CD4-positive, CD25-positive, alpha-beta regulatory T cell (primary cell): Measurements from ENCODE around the gene ACO1. TPM values are rescaled to one million over a fixed set of nuclear protein-coding genes. Genes with fewer than 3 reads are reported as not detected.
A peak's percentile ranks its signal among the peaks of the same experiment; 100 is the strongest.

Experiments used
- ATAC-seq, 2 donors: fragments of 150-1000 bp; cut with Tn5 transposase; one replicate each; pipeline ENCODE4 v1.10.0; 2021; ENCODE audit warnings: low read depth in 2 of 2, moderate number of reproducible peaks in 2 of 2, moderate library complexity in 1 of 2
- DNase-seq, 3 donors: peaks; one replicate each; pipeline versions ENCODE4 v3.0.0 to v3.0.0-alpha.2; 2012 to 2022; ENCODE audit warnings: mixed read lengths in 1 of 3
- H3K27ac ChIP-seq: one replicate; pipeline ENCODE4 v1.7.0; 2013; ENCODE audit warnings: mild to moderate bottlenecking, low read length; ENCODE audit not compliant: insufficient read depth, poor library complexity, severe bottlenecking
- H3K27me3 ChIP-seq: one replicate; pipeline ENCODE4 v1.7.0; 2013; ENCODE audit warnings: low read length; ENCODE audit not compliant: control insufficient read depth, insufficient read depth
- H3K36me3 ChIP-seq: one replicate; pipeline ENCODE4 v1.7.0; 2013; ENCODE audit warnings: mild to moderate bottlenecking, low read length, moderate library complexity; ENCODE audit not compliant: control insufficient read depth, insufficient read depth
- H3K4me1 ChIP-seq: 2 replicates; pipeline ENCODE4 v1.7.0; 2013; ENCODE audit warnings: mild to moderate bottlenecking, low read length; ENCODE audit not compliant: insufficient read depth, control insufficient read depth, poor library complexity, severe bottlenecking
- H3K4me3 ChIP-seq: one replicate; pipeline ENCODE4 v1.7.0; 2013; ENCODE audit warnings: low read depth, mild to moderate bottlenecking, low read length, moderate library complexity
- H3K9me3 ChIP-seq, 2 experiments: 1 replicate in 1 of 2; 2 replicates in 1 of 2; pipeline ENCODE4 v1.7.0; 2013; ENCODE audit warnings: low read length in 2 of 2, mild to moderate bottlenecking in 1 of 2, moderate library complexity in 1 of 2; ENCODE audit not compliant: control insufficient read depth in 2 of 2
- H3K27ac Mint-ChIP-seq, 3 donors: one replicate each; pipeline ENCODE4 v1.8.0; 2020 to 2022; ENCODE audit warnings: mild to moderate bottlenecking in 3 of 3, mixed read lengths in 3 of 3, moderate library complexity in 2 of 3
- H3K27me3 Mint-ChIP-seq: one replicate; pipeline ENCODE4 v1.8.0; 2022; ENCODE audit warnings: mild to moderate bottlenecking, mixed read lengths
- H3K36me3 Mint-ChIP-seq: one replicate; pipeline ENCODE4 v1.8.0; 2020; ENCODE audit warnings: mixed read lengths
- H3K4me1 Mint-ChIP-seq, 4 donors: one replicate each; pipeline ENCODE4 v1.8.0; 2020 to 2022; ENCODE audit warnings: mixed read lengths in 4 of 4, mild to moderate bottlenecking in 1 of 4
- H3K4me3 Mint-ChIP-seq, 4 donors: one replicate each; pipeline ENCODE4 v1.8.0; 2020 to 2022; ENCODE audit warnings: mild to moderate bottlenecking in 4 of 4, mixed read lengths in 4 of 4, moderate library complexity in 3 of 4
- H3K9me3 Mint-ChIP-seq, 7 donors: one replicate each; pipeline ENCODE4 v1.8.0; 2020 to 2022; ENCODE audit warnings: mixed read lengths in 7 of 7, mild to moderate bottlenecking in 3 of 7, moderate library complexity in 2 of 7
- polyA plus RNA-seq, 4 donors: library from polyadenylated mRNA; unstranded; fragments of 300-500 nt; fragmentation: Illumina TruSeq; gene quantifications; one replicate each; pipeline ENCODE4 v1.2.3, GENCODE V29; 2021
- total RNA-seq: library from RNA; stranded (reverse); gene quantifications from one replicate; pipeline ENCODE4 v1.2.3, GENCODE V29; 2022

Gene ACO1
- total and polyA plus RNA-seq, 5 donors from 2014 or later, result 3.6 to 7.4 (median 6.0) TPM

DNA sequence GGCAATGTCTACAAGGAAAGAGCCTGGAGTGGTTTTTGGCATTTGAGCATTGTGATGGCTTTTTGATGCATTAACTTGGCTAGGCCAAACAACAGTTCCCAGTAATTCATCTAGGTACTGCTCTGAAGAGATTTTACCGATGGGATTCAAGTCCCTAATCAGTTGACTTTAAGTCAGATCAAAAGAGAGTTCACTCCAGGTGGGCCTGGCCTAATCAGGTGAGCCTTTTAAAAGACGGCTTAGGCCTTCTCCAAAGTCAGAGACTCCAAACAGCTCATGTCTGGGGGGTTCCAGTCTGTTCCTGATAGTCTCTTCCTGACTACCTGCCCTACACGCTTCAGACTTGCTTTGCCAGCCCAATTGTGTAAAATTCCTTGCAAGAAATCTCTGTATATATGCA is 87.9 kb downstream of the ACO1 start:
- H3K27ac ChIP-seq, result no peak overlapping the region
- H3K9me3 ChIP-seq, result no peaks in the 10 kb centered on the region
- Mint-ChIP-seq H3K4me3 (no peak overlapping the region), H3K4me1 (peaks cover 0 to 11% (median 3%) of the 10 kb centered on the region in 4 donors), H3K9me3 (no peaks in the 10 kb centered on the region), H3K36me3 (peaks cover 59% of the 10 kb centered on the region), H3K27me3 (no peaks in the 10 kb centered on the region), H3K27ac (no peak overlapping the region)
- ATAC-seq, result no peak
- H3K4me3 ChIP-seq, result no peak overlapping the region
- H3K4me1 ChIP-seq, result no peaks in the 10 kb centered on the region
- H3K36me3 ChIP-seq, result peaks cover 62% of the 10 kb centered on the region
- H3K27me3 ChIP-seq, result no peaks in the 10 kb centered on the region
- no peak for DNase-seq

DNA sequence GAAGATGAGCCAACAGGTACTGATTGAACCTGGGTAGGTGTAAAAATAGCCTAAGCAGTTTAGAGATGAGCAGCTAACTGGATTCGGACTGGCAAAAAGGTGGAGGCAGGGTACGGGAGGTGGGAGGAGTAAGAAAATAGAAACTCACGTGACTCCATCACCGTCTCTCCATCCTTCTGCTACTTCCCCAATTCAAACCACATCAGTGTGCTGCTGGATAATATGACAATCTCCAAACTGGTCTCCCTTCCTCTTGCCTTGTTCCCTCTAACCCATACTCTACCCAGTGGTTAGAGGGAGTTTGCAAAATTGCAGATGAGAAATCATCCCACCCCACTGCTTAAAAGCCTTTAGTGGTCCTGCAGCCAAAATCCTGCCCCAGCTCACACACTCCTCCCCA is 98.9 kb downstream of the ACO1 start:
- H3K9me3 Mint-ChIP-seq, result no peaks in the 10 kb centered on the region
- H3K36me3 Mint-ChIP-seq, result peaks cover 72% of the 10 kb centered on the region
- Histone ChIP-seq H3K9me3 (no peaks in the 10 kb centered on the region), H3K4me1 (no peaks in the 10 kb centered on the region), H3K27ac (no peak overlapping the region), H3K36me3 (peaks cover 92% of the 10 kb centered on the region), H3K27me3 (no peaks in the 10 kb centered on the region), H3K4me3 (no peak overlapping the region)
- H3K4me3 Mint-ChIP-seq, result no peak overlapping the region
- H3K4me1 Mint-ChIP-seq, result peaks cover 0 to 9% (median 4%) of the 10 kb centered on the region in 4 donors
- no peak for ATAC-seq
- DNase-seq, result no peak
- no peaks in the 10 kb centered on the region for H3K27me3 Mint-ChIP-seq
- H3K27ac Mint-ChIP-seq, result peak overlapping the region in 1 of 3 donors; percentile 26

DNA sequence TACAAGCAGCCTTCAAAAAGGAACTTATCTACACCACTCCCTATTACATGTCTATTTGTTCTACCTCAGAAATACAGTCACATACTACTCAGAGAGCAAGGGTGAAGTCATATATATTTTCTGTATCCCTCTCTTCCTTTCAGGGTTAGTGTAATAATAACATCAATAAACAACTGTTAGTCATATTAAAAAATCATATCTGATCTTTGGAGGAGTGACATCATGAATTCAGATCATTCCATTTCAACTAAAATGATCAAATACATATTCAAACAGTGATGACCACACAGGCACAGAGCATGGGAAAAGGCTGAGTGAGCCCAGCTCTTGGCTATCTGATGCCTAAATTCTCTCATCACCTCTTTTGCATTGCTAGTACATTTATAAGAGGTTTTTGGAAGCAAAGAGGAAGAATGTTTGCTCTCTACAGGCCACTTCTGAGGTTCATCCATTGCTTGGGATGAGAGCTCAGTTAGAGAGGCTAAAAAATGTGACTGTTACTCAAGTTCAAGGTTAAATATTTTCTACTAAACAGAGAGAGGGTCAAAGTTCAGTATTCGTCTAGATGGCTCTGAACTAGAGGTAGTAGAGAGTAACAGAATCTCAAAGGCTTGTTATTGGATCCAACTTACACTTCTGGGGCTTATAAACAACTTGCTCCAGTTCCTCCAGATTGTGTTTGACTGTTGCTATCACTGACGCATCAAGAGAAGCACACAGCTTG is 102.6 kb downstream of the ACO1 start:
- H3K36me3 Mint-ChIP-seq, result peaks cover 70% of the 10 kb centered on the region
- H3K4me1 Mint-ChIP-seq, result peaks cover 0 to 17% (median 6%) of the 10 kb centered on the region in 4 donors
- Histone ChIP-seq H3K27ac (no peak overlapping the region), H3K4me1 (no peaks in the 10 kb centered on the region), H3K4me3 (no peak overlapping the region), H3K27me3 (no peaks in the 10 kb centered on the region), H3K36me3 (peaks cover 93% of the 10 kb centered on the region), H3K9me3 (no peaks in the 10 kb centered on the region)
- H3K27me3 Mint-ChIP-seq, result no peaks in the 10 kb centered on the region
- no peak overlapping the region for H3K4me3 Mint-ChIP-seq
- peak overlapping the region in 1 of 3 donors; percentile 63 for H3K27ac Mint-ChIP-seq
- H3K9me3 Mint-ChIP-seq, result no peaks in the 10 kb centered on the region
- no peak for ATAC-seq
- no peak for DNase-seq

DNA sequence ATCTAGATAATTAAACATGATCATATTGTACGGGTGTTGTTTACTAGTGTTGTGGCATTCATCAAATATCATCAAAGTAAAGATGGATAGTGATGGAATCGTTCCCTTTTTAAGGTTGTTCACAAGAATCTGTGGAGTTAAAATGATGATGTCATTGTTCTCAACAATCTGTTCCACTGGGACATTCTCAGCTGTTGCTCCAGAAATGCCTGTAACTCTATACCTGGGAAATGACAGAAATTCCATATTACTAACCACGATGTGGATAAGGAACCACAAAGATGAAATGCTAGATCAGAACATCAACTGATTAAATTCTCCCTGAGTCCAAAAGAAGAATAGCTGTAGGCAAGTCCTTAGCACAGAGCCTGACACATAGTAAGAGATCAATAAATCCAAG is 103.5 kb downstream of the ACO1 start:
- H3K36me3 Mint-ChIP-seq, result peaks cover 71% of the 10 kb centered on the region
- Histone ChIP-seq H3K36me3 (peaks cover 93% of the 10 kb centered on the region), H3K9me3 (no peaks in the 10 kb centered on the region), H3K4me1 (no peaks in the 10 kb centered on the region), H3K27ac (no peak overlapping the region), H3K27me3 (no peaks in the 10 kb centered on the region), H3K4me3 (no peak overlapping the region)
- H3K4me1 Mint-ChIP-seq, result peaks cover 0 to 24% (median 4%) of the 10 kb centered on the region in 4 donors
- no peak overlapping the region for H3K4me3 Mint-ChIP-seq
- peak overlapping the region in 1 of 3 donors; percentile 33 for H3K27ac Mint-ChIP-seq
- DNase-seq (no peak), ATAC-seq (no peak)
- H3K9me3 Mint-ChIP-seq, result no peaks in the 10 kb centered on the region
- H3K27me3 Mint-ChIP-seq, result no peaks in the 10 kb centered on the region

DNA sequence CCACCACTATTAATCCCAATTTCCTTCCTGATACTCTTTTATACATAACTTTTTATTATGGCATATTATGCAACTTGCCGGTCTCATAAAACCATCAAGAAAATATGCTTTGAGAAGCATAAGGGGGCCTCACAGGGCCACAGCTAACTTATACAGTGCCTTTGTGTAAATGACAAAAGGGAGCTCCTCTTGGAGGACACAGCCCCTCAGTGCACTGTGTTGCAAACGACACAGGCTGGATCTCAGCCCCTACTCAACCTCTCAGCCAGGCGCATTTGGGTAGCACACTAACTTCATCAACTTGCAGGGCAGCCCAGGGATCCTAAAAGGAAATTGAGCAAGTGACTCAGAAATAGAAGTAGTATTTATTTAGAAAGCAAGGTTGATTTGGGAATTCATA is 106.2 kb downstream of the ACO1 start:
- peaks cover 50% of the 10 kb centered on the region for H3K36me3 Mint-ChIP-seq
- H3K9me3 Mint-ChIP-seq, result no peaks in the 10 kb centered on the region
- no peaks in the 10 kb centered on the region for H3K27me3 Mint-ChIP-seq
- peaks cover 80% of the 10 kb centered on the region for H3K36me3 ChIP-seq
- no peaks in the 10 kb centered on the region for H3K27me3 ChIP-seq
- ATAC-seq (no peak), DNase-seq (no peak)
- H3K4me1 ChIP-seq, result no peaks in the 10 kb centered on the region
- peaks cover 0 to 19% (median 5%) of the 10 kb centered on the region in 4 donors for H3K4me1 Mint-ChIP-seq
- no peak overlapping the region for H3K4me3 Mint-ChIP-seq
- H3K4me3 ChIP-seq, result no peak overlapping the region
- H3K27ac Mint-ChIP-seq, result peak overlapping the region in 1 of 3 donors; percentile 5
- H3K9me3 ChIP-seq, result no peaks in the 10 kb centered on the region
- no peak overlapping the region for H3K27ac ChIP-seq

DNA sequence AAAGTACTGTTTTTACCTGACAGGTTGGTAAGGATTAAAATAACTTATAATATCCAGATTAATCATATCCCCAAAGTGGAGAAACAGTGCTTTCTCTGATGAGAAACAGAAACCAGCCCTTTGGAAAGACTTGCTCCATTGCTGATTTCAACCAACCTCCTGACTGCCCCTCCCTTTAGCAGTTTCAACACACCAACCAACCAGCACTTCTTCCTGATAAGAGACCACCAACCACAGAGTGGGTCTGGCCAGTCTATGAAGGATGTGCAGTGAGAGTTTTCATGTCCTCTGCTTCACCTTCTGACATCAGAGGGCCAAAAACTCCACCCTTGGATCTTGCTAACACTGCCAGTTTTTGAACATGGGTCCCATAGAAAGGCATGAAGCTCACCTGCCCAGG is 113.5 kb downstream of the ACO1 start:
- H3K27me3 ChIP-seq, result no peaks in the 10 kb centered on the region
- Mint-ChIP-seq H3K27me3 (no peaks in the 10 kb centered on the region), H3K36me3 (peaks cover 45% of the 10 kb centered on the region), H3K27ac (peak overlapping the region in 1 of 3 donors; percentile 52), H3K9me3 (no peaks in the 10 kb centered on the region), H3K4me1 (peaks cover 0 to 25% (median 5%) of the 10 kb centered on the region in 4 donors), H3K4me3 (no peak overlapping the region)
- no peak overlapping the region for H3K27ac ChIP-seq
- H3K4me1 ChIP-seq, result no peaks in the 10 kb centered on the region
- H3K36me3 ChIP-seq, result peaks cover 58% of the 10 kb centered on the region
- ATAC-seq, result no peak
- H3K9me3 ChIP-seq, result no peaks in the 10 kb centered on the region
- no peak for DNase-seq
- H3K4me3 ChIP-seq, result no peak overlapping the region

DNA sequence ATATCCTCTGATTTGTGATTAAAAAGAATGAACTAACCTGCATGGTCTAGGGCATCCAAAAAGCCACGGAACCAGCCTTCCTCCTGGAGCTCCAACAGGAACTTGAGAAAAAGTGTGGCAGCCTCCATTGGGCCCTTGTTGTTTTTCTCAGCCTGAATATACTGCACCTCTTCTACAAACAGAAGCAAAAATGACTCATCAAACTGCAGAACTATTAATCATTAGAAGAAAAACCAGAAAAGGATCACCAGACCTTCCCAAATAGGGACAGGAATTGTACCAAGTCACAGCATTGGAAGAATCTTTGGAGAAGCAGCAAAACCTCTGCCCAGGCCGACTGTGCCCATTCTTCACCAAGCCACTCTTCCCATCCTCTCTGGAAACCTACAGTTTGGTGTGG is 116.3 kb downstream of the ACO1 start:
- ATAC-seq (no peak), DNase-seq (no peak)
- H3K27me3 ChIP-seq, result no peaks in the 10 kb centered on the region
- H3K36me3 ChIP-seq, result peaks cover 46% of the 10 kb centered on the region
- H3K9me3 ChIP-seq, result no peaks in the 10 kb centered on the region
- no peaks in the 10 kb centered on the region for H3K4me1 ChIP-seq
- Mint-ChIP-seq H3K27ac (peak overlapping the region in 1 of 3 donors; percentile 3), H3K4me1 (peaks cover 0 to 30% (median 8%) of the 10 kb centered on the region in 4 donors), H3K36me3 (peaks cover 44% of the 10 kb centered on the region), H3K27me3 (no peaks in the 10 kb centered on the region), H3K4me3 (no peak overlapping the region), H3K9me3 (no peaks in the 10 kb centered on the region)
- H3K4me3 ChIP-seq, result no peak overlapping the region
- H3K27ac ChIP-seq, result no peak overlapping the region

DNA sequence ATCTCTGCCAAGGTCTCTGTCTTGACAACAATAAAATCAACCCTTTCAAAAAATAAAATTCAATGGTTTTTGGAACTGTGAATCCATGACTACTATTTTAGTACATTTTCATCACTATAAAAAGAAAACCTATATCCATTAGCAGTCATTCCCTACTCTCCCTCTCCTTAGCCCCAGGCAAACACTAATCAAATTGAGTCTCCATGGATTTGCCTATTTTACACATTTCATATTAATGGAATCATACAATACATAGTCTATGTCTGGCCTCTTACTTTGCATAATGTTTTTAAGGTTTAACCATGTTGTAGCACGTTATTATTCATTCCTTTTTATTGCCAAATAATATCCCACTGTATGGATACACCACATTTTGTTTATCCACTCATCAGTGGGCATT is 117.4 kb downstream of the ACO1 start:
- ATAC-seq (no peak), DNase-seq (no peak)
- Histone ChIP-seq H3K9me3 (no peaks in the 10 kb centered on the region), H3K27ac (no peak overlapping the region), H3K27me3 (no peaks in the 10 kb centered on the region), H3K4me3 (no peak overlapping the region), H3K4me1 (no peaks in the 10 kb centered on the region), H3K36me3 (peaks cover 40% of the 10 kb centered on the region)
- H3K9me3 Mint-ChIP-seq, result no peaks in the 10 kb centered on the region
- H3K4me1 Mint-ChIP-seq, result peaks cover 5 to 29% (median 12%) of the 10 kb centered on the region in 4 donors
- H3K27ac Mint-ChIP-seq, result no peak overlapping the region
- H3K4me3 Mint-ChIP-seq, result no peak overlapping the region
- H3K27me3 Mint-ChIP-seq, result no peaks in the 10 kb centered on the region
- peaks cover 37% of the 10 kb centered on the region for H3K36me3 Mint-ChIP-seq
